GM21515 (cell line): ENCODE measurements around the gene C11orf58.

ENCODE experiments used
- ATAC-seq: cut with Tn5 transposase; IDR thresholded peaks from one replicate; pipeline ENCODE4 v1.9.1; 2021; ENCODE audit not compliant: unreplicated experiment

Gene C11orf58

DNA sequence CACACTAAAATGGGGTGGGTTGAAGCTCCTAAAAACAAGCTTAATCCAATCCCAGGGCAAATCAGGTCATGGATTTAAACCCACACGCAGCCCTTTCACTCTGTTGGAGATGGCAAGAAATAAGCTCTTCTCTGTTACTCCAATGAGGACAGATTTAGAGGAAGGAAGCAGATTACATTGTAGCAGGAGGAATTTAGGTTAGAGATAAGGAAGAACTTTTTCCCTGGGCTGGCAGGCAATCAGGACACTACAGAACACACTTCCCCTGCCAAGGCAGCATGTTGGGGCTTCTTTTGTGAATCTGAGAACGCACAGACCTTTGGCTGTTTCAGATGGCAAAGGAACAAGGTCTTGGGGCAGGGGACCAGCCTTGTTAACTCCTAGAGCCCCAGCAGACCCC lies 46.2 kb downstream of the C11orf58 start:
- ATAC-seq = no peak

DNA sequence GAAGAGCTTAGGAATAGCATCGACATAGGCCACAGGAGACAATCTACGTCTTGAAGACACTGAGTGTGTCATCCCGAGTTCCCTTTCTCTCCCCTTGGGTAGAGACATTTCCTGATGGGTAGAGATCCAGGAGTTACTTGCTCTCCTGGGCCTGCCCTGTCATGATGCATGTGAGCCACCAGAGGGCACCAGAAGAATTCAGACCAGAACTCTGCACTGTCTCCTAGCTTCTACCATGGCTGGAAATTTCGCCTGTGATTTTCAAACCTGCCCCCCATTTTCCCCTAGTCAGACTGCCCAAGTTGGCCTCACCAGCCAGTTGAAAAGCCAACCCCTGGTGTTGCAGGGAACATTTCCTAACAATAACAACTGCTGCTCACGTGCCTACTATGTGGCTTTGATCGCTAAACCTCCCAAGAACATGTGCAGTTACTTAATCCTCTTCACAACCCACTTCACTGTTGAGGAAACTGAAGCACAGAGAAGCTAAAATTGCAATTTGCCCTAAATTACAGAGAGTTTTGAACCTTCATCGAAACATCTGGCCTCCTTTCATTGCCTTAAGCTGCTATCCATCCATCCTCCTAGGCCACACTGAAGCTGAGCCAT lies 47.2 kb downstream of the C11orf58 start:
- ATAC-seq = peak; percentile 83

DNA sequence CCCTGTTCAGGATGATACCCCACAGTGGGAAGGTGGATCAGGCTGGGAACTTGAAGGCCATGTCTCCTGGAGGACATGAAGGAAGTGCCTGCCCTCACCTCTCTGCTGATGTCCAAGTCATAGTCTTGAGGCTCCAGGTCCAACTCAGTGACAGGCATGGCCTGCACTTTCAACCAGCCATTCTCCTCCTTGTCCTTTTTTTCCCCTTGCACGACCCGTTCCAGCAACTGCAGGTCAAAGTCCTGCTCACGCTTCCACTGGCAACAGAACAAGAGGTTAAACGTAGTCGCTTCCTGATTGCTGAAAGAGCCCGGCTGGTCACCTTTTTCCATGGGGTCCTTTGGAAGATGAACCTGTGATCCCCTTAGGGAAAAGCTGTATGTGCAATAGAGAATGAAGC lies 47.7 kb downstream of the C11orf58 start:
- no peak for ATAC-seq

DNA sequence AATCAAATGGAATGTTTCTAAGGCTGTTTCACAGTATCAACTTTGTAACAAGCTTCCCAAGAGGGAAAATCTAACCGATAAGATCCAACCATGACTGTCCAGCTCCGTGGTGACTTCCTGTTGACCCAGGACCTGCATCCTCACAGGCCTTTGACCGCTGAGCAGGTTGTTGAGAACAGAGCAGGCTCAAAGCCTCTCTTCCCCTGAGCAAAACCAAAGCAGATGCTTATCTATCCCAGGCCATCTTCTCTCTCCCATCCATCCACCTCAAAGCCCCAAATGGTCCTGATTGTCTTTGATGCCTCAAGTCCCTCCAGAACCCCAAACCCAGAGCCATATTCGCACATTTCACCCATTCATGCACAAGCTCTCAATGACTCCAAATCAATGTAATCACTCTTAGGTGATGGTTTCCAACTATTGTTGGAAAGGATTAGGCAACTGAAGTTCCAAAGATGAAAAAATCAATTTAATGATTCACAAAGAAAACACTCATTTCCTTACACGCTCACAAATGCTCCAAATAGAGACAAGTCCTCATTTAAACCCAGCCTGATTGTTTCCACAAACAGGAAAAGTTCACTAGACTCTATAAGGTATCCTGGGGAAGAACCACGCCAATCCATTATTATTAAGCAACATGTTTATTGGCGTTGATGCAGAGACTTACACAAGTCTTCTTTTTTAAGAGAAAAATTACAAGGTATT lies 48.7 kb downstream of the C11orf58 start:
- ATAC-seq = no peak

DNA sequence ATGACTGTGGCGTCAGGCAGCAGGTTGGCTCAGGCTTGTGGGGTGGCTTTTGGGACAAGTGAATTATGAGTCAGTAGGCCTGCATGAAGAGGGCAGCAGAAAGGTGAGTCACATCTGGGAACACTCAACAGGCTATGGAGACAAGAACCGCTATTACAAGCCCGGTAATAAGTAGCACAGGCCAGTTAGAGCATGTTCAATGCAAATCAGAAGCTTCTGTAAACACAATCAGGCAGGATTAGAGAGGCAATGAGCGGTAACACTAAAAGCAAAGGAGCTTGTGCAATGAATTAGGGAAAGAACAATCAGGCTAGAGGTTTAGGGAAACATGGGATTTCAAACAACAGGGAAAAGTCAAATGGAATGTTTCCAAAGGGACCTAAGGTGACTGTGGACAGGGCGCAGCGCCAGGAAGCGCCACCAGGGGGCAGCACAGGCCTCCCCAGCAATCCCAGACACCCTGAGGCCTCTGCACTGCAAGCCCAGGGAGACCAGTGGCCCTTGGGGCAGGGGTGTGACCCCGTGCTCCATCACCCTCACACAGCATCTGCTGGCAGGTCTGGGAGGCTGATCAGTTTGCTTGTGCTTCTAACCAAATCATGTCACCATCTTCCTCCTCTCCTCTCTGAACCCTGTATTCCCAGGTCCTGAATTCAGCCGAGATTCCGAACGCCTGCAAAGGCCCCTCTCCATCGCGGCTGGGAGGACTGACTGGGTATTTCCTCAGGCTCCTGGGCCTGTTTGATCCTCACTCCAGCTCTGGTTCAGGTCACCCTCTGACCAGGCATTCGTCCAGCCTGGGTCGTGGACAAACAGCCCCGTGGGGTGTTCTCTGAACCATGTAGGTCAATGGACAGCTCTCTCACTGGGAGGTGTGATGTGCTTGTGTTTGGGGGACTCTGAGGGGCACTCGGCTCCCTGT lies 50.0 kb downstream of the C11orf58 start:
- ATAC-seq = peak; percentile 61

DNA sequence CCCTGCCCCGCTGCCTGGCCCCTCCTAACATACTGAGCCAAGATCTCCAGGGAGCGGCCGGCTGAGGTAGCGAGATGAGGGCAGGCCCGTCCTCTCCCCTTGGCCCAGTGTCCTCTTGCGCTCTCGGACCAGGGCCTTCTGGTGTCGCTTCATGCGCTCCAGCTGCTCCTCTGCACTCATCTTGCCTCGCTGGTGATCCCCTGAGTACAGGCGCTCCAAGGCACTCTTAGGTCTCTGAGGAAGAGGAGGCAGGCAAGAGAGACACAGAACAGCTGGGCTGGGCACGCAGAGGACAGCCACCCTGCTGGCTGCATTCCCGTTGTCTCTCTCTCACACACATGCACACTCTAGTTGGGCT lies 50.6 kb downstream of the C11orf58 start:
- no peak for ATAC-seq

DNA sequence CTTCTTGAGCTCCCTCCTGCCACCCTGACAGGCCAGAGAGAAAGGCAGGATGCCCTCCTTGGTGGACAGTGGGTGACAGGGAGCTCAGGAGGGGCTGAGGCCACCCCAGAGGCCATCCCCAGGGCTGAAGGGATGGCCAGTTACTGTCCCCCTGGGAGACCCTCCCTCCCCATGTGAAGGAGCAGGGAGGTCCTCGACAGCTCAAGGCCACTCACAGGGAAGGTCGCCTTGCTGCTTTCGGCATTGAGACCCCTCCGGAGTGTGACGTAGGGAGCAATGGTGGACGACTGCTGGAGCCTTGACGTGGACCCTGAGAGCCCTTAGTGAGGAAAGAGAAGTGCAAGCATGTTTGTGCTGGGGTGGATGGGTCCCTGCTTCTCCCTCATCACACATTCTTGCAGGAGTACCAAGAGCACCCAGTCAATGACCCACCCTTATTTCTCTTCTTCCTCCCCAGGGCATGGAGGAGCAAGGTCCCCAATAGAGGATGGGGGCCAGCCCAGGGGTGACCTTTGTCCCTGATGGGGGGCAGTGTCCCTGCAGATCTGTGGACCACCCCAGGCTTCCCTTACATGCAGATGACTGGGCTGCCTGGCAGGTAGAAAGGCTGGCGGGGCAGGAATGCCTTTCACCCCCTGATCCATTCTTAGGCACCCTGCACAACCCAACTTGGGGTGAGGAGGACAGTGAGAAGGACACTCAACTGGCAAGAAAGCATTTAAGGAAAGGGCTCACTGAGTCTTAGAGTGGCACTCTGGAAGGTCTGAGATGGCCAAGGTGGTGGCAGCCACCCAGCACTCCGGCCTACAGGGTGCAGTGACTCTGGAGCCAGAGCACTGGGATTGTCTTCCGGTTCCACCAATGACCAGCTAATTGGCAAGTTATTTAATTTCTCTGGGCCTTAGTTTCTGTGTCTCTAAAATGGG lies 51.4 kb downstream of the C11orf58 start:
- ATAC-seq = no peak

DNA sequence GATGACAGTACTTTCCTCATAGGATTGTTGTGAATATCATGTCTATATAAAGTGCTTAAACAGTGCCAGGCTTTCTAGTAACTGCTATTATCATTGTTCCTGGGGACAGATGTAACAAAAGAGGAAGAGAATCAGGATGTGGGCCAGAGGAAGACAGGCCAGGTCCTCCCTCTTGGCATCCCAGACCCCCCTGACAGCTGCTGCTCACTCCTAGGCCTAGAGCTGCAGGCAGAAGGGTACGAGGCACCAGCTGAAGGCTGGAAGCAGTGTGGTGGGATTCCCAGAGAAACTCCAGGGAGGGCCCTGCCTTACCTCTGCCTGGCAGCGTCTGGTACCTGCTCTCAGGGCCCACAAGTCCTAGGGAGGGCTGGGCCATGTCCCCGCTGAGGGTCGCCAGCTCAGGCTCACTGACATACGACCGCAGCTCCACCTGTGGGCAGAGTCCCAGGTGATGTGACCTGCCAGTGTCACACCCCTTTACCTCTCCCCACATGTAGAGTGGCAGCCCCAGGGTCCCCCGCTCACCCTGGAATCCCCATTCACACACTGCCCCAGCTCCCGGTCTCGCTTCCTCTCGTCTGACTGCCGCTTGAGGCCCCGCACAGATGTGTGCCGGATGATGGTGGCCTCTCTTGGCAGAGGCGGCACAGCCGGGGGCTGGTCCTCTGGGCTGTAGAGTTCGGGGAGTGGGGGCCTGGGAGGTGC lies 52.2 kb downstream of the C11orf58 start:
- no peak for ATAC-seq

DNA sequence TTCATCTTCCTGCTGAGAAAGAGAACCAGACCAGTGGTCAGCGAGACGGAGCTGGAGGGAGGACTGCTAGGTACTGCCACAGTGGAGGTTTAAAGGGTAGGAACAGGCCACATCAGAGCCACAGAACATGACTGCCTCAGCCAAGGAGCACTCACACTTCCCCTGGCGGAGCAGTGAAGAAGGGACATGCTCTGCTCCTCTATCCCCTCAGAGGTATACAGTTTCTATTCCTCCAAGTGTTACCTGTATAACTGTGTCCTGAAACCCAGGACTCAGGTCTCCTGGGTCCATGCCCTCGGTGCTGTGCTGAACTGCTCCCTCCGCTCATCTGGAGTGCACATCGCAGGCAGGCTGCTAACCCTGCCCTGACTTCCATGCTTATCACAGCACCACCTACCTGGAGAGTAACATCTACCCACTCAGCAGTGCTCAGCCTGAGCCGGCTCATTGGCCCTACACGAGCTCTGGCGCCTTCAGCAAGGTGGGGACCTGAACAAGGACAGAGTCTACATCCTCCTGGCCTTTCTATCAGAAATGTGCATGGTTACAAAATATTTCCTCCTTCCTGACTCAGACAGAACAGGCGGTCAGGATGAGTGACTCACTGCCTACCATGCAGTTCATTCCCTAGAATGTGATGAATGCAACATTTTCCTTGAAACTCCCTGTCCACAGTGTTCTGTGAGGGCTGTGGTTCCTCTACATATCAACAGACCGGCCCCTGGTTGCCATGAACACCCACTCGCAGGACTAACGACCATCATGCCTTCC lies 52.9 kb downstream of the C11orf58 start:
- ATAC-seq = no peak

DNA sequence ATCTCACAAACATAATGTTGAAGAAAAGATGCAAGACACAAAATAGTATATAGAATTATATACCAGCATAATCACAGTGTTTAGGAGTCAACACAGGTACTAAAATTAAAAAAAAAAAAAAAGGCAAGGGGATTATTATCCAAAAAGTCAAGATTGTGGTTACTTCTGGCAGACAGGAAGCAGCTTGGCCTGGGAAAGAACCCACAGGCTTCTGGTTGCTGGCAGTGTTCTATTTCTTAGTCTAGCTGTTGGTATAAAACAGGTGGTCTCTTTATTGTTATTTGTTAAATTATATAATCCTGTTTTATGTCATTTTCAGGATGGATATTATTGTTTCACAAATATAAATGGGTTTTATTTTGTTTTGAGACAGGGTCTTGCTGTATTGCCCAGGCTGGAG lies 54.0 kb downstream of the C11orf58 start:
- ATAC-seq = no peak

DNA sequence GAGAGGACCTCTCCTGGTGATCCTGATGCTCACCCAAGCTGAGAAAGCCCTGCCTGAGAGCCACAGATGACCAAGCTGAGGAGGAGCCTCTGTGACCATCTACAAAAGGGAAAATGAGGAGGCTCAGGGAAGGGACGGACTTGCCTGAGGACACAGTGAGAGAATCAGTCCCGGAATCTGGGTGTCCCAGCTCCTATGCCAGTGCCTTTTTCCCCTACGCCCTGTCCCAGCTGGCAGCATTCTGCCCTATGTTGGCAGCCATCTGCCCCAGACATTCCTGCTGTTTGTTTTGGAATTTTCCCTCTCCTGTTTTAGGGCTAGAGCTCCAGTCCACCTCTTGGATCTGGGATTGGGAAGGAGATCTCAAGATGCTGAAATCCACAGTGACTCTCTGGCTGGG lies 54.6 kb downstream of the C11orf58 start:
- ATAC-seq = no peak

DNA sequence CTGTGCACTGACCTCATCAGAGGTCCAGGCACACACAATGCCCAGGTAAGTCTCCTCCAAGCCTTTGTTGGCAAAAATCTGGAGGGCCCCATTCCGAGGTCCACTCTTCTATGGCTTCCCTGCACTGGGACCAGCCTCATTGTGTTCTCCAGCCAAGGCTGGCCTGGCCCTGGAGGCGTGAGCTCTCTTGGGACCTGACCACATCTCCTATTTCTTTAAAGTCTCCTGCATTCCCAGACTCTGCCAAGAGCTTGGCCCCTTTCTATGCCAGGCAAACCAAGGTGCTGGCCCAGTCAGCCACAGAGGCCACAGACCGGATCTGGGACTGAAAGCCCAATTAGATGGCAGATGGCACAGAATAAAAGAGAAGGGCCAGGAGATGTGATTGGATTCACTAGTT lies 55.1 kb downstream of the C11orf58 start:
- no peak for ATAC-seq

DNA sequence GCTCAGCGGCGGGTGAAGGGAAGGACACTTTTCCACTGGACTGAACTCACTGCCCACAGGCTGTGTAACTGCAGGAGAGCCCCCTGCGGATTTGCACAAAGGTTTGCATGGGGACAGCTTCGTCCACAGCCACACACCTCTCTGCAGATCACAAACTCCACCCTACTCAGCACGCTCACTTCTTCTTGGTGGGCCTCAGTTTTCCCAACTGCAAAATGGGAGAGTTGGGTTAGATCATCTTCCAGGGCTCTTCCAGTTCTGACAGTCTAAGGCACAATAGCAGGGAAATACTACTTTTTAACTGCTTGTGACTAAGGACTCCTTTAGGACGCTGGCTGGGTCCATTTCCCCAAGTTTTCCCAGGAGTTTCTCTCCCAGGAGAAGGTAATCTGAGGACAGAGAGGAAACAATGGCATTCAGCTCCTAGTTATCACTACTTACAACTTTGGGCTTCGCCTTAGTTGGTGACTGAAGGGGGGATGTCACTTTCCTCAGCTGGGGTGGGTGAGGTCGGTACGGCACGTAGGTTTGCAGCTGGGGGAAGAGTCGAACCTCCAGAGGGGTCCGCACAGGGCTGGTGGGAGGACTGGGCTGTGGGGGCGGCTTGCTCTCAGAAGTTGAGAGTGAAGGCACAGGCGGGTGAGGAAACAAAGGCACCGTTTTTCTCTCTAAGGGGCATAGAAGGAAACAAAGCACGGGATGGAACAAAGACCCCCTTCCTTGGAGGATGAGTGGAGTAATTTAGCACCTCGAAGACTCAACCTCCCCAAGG lies 55.8 kb downstream of the C11orf58 start:
- ATAC-seq = no peak

DNA sequence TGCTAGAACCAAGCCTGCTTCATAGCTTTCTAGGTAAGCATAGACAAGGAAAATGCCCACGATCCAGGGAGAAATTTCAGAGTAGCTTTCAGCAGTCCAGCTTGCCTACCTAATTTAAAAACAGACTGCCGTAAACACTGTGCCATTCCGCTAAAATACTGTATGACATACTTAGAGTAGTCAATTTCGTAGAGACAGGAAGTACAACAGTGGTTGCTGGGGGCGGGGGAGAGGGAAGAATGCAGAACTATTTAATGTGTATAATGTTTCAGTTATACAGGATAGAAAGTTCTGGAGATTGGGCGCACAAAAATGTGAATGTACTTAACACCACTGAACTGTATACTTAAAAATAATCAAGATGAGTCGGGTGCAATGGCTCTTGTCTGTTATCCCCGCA lies 56.7 kb downstream of the C11orf58 start:
- ATAC-seq = no peak

DNA sequence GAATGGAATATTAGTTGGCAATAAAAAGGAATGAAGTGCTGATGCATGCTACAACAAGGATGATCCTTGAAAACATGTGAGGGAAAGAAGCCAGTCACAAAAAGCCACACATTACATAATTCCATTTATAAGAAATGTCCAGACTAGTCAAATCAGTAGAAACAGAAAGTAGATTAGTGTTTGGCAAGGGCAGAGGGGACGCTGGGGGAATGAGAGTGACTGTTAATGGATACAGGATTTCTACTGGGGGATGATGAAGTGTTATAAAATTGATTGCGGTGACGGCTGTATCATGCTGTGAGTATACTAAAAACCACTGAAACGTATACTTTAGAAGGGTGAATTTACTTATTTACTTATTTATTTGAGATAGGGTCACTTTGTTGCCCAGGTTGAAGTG lies 57.9 kb downstream of the C11orf58 start:
- no peak for ATAC-seq

DNA sequence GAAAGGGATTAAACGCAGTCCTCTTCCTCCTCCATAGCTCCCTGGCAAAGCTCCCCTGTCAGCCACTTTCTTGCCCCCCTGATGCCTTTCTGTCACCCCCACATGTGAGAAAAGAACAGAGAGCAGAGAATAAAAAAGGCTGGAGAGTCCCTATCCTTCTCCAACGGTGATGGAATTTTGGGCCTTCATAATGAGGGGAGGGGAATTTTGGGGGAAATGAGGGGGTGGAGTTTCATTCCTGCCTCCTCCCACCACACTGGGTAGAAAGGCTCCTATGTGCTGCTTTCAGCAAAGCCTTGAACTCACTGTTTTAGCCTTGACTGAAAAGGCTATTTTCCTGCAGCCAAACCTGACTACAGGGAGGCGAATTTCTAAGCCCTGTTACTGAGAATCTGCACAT lies 59.3 kb downstream of the C11orf58 start:
- ATAC-seq = no peak

DNA sequence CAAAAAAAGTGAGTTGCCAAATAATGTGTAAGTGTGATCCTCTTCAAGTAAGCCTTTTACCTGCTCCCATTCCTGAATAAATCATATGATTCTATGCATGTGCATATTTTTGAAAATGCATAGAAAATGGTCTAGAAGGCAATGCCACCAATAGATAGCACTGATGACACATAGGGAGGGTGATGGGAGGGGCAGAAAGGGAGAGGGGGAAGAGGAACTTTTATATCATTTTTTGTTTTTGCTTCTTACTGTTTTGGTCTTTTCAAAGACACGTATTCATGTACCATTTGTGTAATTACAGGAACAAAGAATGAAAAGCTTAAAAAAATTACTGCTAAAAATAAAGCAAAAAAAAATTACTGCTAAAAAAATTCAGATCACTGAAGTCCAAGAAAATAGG lies 60.8 kb downstream of the C11orf58 start:
- ATAC-seq = no peak

DNA sequence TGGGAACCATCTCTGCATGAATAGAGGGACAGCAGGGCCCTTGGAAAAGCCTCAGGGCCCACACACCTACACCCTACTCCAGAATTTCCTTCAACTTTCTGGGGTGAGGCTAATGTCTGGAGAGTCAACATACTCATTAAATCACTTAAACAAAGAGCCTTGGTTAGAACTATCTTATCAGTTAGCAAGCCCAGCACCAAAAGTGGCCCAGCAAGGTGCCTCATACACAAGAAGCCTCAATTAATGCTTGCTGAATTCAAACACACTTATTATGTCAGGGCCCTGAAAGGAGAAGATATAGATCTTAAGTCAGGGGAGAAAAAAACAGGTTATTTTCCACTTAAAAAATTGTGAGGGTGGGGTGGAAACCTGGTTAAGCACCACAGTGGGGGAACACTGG lies 61.4 kb downstream of the C11orf58 start:
- no peak for ATAC-seq

DNA sequence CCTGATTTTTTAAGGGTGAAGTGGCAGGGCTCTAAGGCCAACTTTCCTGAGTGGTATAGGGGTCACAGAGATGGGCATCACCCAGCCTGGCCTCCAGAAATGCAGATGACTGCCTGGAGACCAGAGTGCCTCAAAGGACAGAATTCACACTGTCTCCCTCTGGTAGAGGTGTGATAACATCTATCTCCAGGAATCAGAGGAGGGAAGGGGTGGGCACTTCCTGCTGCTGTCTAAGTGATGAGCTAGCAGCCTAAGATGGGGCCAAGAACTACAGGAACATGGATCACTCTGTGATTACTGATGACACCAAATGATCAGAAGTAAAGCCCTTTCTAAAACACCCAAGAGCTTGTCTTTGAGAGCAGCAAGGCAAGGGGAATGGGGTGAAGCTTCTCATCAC lies 61.9 kb downstream of the C11orf58 start:
- no peak for ATAC-seq
